Stimulated activated CD4-positive, alpha-beta T cell treated with anti-CD3 and anti-CD28 coated beads, Interleukin-12 subunit alpha, Interleukin-12 subunit beta, amount 100 ng/mL, for 24 hours (primary cell): ENCODE data around the gene SCN3A.

Experiments
- DNase-seq, 2 experiments: peaks; one replicate each; pipeline ENCODE4 v3.0.0-alpha.2; 2020; ENCODE audit warnings: low read depth in 2 of 2

The SCN3A gene

GRCh38 chr2:165056564-165056963, 147.3 kb downstream of the SCN3A start:
- DNase-seq: no peak

GRCh38 chr2:165055082-165055851, 148.6 kb downstream of the SCN3A start:
- no peak for DNase-seq

GRCh38 chr2:165054652-165055051, 149.2 kb downstream of the SCN3A start:
- DNase-seq: no peak

GRCh38 chr2:165044505-165045303, 159.1 kb downstream of the SCN3A start:
- no peak for DNase-seq
